Omental fat pad (tissue), 4 donors: ENCODE data around the gene PRR33. TPM values are rescaled to one million over a fixed set of nuclear protein-coding genes. Genes with fewer than 3 reads are reported as not detected.

Experiments
- ATAC-seq: fragments of 150-250 bp; one replicate; pipeline ENCODE4 v1.9.1; 2016; ENCODE audit warnings: mild to moderate bottlenecking, moderate library complexity; ENCODE audit not compliant: low FRiP score
- DNase-seq: peaks from one replicate; pipeline ENCODE4 v3.0.0-alpha.2; 2019; ENCODE audit warnings: low spot score
- total RNA-seq, 4 donors: library from RNA; depleted of rRNA; stranded (reverse); fragments of >200 nt; gene quantifications; one replicate each; pipeline ENCODE4 v1.1.0, GENCODE V29; 2016
- TF ChIP-seq, protein P1 (sequence below), 3 donors: fragments of 450-650 bp; IDR thresholded peaks; one replicate each; pipeline ENCODE4 v1.5.1; 2016 to 2017; ENCODE audit warnings: antibody characterized with exemption in 3 of 3, mild to moderate bottlenecking in 3 of 3, moderate library complexity in 2 of 3

The PRR33 gene
- total RNA-seq, 4 donors from 2014 or later = not detected

DNA sequence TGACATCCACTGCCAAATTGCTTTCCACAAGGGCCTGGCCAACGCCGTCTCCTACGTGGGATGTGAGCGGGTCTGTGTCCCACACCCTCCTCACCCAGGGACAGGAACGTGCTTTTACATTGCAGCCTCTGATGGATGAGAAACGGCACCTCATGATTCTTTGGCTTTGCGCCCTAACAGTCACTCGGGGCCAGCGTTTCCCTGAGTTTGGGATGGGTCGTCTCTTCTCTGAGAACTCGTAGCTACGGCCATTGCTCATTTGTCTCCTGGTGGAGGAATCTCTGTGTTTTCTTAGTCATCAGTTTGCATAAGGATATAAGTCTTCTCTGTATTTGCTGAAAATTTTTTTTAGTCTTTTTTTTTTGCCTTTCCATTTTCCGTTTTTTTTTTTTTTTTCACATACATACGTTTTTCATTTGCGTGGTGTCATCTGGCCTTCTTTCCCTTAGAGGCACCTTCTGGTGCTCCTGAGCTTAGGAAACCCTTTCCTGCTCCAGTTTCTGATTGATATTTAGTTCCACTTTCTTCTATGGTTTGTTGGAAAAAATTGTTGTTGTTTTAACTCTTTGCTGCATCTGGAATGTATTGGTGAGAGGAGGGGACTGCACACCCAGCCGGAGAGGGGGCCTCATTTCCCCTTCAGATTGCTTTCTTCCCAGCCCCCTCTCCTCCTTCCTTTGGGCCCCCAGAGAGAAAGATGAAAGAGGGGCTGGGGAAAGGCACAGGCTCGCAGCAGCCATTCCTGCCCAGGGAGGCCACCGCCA, 39.8 kb upstream of the PRR33 start:
- ATAC-seq (peak; percentile 7), DNase-seq (no peak)
- TF ChIP-seq, protein P1, sequence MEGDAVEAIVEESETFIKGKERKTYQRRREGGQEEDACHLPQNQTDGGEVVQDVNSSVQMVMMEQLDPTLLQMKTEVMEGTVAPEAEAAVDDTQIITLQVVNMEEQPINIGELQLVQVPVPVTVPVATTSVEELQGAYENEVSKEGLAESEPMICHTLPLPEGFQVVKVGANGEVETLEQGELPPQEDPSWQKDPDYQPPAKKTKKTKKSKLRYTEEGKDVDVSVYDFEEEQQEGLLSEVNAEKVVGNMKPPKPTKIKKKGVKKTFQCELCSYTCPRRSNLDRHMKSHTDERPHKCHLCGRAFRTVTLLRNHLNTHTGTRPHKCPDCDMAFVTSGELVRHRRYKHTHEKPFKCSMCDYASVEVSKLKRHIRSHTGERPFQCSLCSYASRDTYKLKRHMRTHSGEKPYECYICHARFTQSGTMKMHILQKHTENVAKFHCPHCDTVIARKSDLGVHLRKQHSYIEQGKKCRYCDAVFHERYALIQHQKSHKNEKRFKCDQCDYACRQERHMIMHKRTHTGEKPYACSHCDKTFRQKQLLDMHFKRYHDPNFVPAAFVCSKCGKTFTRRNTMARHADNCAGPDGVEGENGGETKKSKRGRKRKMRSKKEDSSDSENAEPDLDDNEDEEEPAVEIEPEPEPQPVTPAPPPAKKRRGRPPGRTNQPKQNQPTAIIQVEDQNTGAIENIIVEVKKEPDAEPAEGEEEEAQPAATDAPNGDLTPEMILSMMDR (IDR thresholded peaks at IDR 0.05) = no peak

DNA sequence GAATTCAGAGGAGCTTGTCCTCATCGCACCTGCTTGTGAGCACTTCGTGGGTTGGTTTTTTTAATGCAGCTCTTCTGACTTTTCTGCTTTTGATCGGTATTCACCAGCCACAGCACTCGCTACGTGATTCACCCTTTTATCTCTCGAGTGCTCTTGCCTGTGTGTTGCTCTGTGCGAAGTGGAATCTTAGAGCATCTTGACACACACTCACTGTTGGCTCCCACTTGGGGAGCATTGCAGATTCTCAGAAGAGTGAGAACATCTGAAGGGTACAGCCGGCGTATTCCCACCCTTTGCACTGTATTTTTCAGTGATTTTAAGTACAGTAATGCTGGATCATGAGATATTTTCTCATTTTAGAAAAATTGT, 38.8 kb upstream of the PRR33 start:
- ATAC-seq (no peak), DNase-seq (no peak)
- TF ChIP-seq, protein P1 (IDR thresholded peaks at IDR 0.05) = no peak

DNA sequence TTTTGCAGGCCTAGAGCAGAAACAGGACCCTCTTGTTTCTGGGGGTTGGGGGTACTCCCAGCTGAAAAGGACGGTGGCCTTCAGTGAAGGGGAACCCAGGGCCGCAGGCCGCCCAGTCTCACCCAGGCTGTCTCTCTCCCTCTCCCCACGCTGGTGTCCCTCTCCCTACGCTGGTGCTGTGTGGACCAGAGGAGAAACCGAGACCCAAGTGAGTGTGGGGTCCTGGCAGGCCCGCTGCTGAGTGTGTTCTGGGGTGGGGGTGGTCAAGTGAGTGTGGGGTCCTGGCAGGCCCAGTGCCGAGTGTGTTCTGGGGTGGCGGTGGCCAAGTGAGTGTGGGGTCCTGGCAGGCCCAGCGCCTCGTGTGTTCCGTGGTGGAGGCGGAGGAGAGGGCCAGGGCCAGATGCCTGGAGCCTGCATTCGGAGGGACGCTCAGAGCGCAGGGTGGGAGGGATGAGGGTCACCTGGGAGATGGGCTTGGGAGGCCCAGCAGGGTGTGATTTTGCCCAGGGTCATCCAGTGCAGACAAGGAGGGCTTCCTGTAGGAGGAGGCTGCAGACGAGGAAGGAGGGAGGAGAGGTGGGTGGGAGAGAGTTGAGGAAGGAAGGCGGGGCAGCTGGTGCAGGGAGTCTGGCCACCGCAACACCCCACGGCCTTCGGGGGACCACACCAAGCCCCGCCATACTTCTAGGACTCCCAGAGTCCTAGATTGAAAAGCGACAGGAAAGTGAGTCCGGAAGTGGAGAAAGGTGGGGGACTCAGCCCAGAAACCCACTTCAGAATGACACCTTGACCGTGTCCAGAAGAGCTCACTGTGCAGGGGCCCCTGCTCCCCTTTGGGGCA, 38.1 kb upstream of the PRR33 start:
- DNase-seq (no peak), ATAC-seq (no peak)
- TF ChIP-seq, protein P1 (IDR thresholded peaks at IDR 0.05) = no peak

DNA sequence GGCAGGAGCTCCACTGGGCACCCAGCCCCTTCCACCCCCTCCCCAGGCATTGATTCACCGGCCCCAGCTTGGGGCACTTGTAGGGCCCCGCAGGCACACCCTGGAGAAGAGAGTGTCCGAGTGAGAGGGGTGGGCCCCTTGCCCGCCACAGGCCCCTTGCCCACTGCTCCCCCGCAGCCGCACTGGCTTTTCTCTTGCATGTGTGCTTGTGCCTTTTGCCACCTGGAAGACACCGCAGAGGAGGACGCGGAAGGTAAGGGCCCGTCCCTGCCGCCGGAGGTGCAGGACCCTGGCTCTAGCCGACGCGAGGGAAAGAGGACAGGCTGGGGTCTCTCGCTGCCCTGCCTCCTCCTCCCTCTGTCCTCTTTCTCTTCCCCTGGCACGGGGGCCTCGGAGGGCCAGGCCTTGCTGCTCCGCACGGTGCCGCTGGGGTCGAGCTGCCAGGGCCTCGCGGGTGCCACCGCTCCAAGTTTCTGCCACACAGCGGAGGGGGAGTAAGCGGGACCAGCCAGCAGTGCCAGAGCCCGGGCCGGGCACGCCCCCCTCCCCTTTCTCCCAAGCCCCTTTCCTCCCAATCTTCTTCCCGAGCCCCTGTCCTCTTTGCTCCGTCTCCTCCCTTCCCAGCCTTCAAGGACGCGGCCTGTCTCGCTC, 37.3 kb upstream of the PRR33 start:
- no peak for ATAC-seq
- TF ChIP-seq, protein P1 (IDR thresholded peaks at IDR 0.05) = no peak
- DNase-seq = no peak

DNA sequence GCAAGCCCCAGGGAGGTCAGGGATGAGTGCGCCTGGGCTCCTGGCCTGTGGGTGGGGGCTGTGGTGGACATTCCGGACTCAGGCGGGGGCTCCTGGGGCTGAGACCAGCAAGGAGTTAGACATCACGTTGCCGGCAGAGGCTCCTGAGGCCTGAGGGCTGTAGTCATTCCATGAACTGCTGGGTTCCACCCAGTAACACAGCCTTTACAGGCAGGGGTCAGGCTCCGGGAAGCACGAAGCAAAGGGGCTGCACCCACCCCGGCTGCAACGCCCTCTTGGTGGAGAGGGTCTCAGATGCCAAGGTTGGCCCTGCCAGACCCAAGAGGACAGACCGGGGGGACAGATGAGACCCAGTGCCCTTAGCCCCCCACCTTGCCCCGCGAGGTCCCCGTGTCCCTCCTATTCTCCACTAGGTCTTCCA, 36.8 kb upstream of the PRR33 start:
- TF ChIP-seq, protein P1 (IDR thresholded peaks at IDR 0.05) = no peak
- ATAC-seq (no peak), DNase-seq (no peak)

DNA sequence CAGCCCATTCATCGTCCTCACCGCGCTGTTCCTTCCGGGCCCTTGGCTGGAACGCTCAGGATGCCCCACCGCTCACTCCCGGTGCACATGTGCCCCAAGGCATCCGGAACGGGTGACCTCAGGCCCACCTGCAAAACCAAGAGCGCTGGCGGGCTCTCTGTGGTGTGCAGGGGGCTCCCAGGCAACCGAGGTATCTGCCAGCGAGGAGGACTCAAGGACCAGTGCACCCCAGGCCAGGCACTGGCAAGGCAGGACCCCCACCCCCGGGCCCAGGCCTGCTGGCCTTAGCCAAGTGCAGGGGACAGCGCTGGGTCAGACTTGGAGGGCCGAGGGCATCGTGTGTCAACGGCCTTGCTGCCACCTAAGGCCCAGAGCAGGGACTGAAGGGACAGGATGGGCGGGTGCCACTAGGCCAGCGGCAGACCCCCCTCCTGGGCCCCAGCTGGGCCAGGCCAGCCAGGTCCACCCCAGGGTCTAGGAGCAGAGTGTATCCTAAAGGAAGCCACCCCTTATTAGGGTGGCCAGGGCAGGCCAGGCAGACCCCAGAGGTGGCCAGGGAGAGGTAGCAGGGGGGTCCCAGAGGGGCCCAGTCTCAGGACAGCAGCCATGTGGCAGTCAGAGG, 36.3 kb upstream of the PRR33 start:
- no peak for ATAC-seq
- TF ChIP-seq, protein P1 (IDR thresholded peaks at IDR 0.05) = no peak
- no peak for DNase-seq
